T47D (cell line): ENCODE data around the gene LGR6.
A peak's percentile ranks its signal among the peaks of the same experiment; 100 is the strongest.

Experiments
- DNase-seq, 2 experiments: peaks; one replicate each; pipeline versions ENCODE4 v3.0.0 to v3.0.0-alpha.2; 2011 to 2012; ENCODE audit warnings: low read depth in 1 of 2, low spot score in 1 of 2
- JUND ChIP-seq: IDR thresholded peaks from 2 replicates; pipeline ENCODE4 v1.6.1; 2012; ENCODE audit warnings: low read depth
- in situ Hi-C: cut with HindIII; loops from 2 replicates; pipeline ENCODE4 v1.10.0; 2016; ENCODE audit warnings: low sequenced_read_pairs, low pct_unique_long_range_greater_than_20kb

Gene LGR6

DNA sequence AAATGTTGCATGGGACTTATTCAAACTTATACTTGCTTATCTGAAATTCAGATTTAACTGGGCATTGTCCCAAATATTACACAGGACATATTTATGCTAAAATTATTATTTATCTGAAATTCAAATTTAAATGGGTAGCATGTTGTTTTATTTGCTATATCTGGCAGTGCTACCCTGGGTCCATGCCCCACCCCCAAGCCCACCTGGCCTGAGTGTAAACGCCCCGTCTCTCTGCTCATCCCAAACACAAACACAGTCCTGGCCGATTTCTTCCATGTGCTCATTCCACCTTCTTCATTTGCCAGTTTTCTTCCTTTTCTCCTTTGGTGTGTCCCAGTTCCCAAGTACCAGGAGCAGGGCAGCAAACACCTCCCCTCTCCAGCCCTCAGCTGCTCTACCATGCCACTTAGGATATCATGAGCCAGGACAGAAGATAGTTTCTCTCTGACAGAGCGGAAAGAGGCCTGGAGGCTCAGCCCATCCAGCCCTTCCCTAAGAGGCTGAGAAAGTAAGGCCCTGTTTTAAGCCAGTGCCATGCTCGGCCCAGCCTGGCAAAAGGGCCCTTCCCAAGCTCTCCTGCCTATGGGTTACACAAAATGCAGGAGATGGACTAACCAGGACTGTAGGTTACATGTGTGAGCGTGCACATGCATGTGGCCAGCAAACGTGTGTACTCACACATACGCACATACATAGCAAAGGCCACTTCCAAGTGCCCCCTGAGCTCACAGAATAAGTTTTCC is 78.7 kb downstream of the LGR6 start:
- no peak for DNase-seq
- no peak for TF ChIP-seq JUND
- in situ Hi-C loops = no loop called here

DNA sequence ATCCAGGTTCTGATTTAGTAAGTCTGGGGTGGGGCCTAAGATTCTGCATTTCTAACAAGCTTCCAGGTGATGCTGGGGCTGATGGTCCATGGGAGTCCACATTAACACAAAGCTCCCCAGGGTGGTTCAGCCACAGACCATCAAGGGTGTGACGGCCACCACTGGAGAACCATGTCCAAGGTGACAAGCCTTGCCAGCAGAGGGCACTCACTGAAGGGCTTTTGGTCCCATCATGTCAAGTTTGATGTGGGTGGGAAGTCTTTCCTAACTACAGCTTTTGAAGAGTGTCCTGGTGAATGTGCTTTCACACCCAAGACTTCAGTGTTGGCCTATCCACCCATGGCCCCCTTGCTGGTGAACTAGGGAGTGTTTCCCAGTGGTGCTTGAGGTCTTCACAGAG is 81.0 kb downstream of the LGR6 start:
- in situ Hi-C loops = no loop called here
- DNase-seq = peak in 1 of 2 experiments; percentile 57

DNA sequence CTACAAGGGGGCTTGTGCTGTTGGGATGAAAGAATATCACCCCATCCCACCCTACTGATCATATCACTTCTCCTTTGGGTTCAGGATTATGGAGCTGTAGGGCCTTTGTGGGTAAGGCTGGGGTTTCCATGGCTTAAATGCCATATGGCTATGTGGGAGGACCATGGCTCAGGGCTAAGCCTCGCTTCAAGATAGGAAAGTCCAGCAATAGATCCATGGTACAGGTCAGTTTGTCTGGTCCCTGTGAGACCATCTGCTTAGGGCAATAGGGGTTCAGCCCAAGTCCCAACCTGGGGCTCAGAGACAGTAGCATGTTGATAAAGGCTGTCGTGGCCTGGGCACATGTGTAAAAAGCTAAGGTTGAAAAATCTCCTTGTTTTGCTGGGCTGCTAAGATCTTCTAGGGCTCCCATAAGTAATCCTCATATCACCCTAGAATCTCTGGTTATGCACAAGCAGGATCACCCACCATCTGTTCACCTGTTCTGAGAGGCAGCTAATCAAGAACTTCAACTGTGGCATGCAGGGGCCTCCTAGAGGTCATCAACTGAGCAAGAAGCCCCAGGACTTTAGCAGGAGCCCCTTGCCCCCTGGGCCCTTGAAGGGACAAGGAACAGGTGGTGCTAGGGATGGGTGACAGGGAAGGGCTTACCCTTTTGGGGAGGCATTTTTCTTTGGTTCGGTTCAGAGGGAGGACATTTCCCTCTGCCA is 81.6 kb downstream of the LGR6 start:
- DNase-seq = no peak
- no peak for TF ChIP-seq JUND
- in situ Hi-C loops = no loop called here

More for the DNA sequence above, 81.0 kb downstream of the LGR6 start:
- no peak for TF ChIP-seq JUND

DNA sequence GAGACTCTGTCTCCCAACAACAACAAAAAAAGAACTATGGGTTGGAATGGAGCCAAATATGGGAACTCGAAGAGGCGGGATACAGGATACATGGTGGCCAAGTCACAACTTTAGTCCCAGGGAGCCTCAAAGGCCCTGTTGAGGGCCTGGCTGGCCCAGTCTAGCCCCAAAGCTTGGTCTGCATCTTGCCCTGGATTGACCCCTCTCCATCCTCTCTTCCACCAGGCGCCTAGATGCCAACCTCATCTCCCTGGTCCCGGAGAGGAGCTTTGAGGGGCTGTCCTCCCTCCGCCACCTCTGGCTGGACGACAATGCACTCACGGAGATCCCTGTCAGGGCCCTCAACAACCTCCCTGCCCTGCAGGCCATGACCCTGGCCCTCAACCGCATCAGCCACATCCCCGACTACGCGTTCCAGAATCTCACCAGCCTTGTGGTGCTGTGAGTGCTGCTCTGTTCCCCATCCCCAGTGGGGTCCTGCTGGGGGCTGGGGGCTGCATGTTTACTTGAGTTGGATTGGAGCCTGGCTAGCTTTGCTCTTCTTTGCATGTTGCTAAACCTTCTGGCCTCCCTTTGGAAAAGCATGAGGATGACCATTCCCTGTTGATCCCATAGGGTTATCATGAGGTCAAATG is 82.6 kb downstream of the LGR6 start:
- DNase-seq = no peak
- in situ Hi-C loops = no loop called here
- no peak for TF ChIP-seq JUND

DNA sequence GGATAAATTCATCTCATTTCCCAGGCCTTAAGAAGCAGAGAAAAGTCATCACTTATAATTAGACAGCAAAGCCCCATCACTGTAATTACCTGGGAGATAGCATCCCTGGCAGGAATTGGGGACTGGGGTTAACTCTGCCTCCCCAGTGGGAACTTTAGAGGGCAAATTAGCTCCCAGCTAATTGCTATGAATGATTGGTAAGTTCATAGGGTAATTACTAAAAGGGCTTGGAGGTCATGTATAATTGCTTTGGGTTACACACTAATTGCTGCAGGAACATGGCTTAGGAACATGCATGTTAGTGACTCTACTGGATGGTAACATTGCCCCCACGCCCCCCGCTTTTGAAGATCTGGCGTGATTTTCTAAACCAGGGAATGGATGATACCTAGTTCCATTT is 83.3 kb downstream of the LGR6 start:
- TF ChIP-seq JUND = no peak
- no peak for DNase-seq
- in situ Hi-C loops = no loop called here

DNA sequence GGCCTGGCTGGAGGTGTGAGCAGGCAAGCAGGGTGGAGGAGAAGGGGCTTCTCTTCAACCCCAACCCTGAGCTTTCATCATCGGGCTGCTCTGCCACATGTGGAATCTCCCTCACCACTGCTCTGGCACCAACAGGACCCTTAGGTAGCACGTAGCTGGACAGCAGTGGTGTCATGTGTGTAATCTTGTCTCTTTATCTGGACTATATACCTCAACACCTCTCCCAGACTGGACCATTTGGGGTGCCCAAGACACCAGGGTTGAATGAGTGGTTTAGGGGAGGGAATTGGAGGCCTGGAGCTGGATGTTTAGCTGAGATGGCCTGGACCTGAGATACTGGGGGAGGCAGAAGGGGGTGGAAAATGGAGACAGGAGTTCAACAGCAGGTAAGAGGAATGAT is 85.2 kb downstream of the LGR6 start:
- no peak for TF ChIP-seq JUND
- no peak for DNase-seq
- in situ Hi-C loops = no loop called here

DNA sequence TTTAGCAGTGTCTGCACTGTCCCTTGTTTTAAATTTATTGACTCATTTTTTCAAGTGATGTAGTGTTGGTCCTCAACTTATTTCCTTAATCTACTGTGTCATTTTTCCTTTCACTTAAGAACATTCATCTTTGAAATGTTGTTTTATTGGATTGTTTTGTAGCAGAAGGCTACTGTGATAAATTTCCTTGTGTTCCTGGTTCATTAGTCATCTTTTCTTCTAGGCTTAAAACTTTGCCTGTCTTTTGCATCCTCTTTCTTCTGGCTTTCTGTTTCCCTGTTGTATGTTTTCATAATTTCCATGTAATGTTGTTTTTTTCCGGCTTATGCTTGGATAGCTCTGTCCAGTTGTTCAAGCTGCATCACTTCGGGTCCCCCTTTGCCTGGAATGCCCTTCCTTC is 86.2 kb downstream of the LGR6 start:
- in situ Hi-C loops = no loop called here
- no peak for DNase-seq
- no peak for TF ChIP-seq JUND

- DNase-seq = no peak
- no peak for TF ChIP-seq JUND
- in situ Hi-C loops = no loop called here
Observed at GRCh38 chr1:202280595-202280994, 87.0 kb downstream of the LGR6 start.

GRCh38 chr1:202281316-202282024 is 87.9 kb downstream of the LGR6 start:
- in situ Hi-C loops = no loop called here
- DNase-seq = no peak
- no peak for TF ChIP-seq JUND

- no peak for TF ChIP-seq JUND
- DNase-seq = no peak
- in situ Hi-C loops = no loop called here
Observed at GRCh38 chr1:202282025-202282371, 88.4 kb downstream of the LGR6 start.

DNA sequence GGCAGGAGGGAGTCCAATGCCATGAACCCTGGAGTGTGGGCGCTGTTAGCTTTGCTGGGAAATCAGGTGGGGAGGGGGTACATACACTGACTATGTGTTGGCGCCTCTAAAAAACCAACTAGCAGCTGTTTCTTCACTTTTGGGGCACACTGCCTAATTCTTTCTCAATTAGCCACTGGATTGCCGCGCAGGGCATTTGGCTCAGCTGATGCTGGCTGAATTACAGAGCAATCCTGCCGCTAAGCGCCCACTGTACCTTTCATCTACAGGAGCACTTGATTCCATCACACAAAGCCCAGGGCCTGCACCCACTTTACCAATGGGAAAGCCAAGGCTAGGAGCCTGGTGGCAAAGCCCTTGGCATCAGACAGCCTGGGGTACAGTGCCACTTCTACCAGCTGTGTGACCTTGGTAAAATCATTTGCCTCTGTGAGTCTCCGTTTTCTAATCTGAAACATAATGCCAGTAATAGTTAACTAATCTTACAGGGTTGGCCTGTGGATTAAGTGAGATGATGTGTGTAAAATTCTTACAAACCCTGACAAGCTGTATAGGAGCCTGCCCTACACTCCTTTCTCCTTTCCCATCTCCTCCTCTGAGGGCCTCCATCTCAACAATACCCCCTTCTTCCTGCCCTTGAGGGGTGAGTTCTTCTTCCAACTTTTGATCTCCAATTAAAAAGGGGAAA is 89.1 kb downstream of the LGR6 start:
- no peak for DNase-seq
- no peak for TF ChIP-seq JUND

DNA sequence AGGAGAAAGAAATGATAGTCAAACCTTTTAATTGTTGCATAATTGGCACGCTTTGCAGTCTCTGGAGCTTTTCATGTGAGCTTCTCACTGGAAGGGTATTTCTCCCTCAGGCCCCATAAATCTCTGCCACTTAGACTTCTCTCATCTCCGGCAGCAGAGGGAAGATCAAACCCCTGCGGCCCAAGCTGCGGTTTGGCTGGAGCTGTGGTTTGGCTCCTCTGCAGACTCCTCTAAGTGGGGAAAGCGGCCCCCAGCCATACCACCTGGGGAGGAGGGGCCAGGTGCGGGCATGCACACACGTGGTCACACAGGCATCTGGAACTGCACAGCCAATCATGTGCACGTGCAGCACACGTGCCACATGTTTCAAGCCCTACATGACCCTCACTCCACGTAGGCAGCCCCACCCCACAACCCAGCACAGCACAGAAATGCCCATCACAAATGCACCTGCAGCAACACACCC is 89.8 kb downstream of the LGR6 start:
- no peak for TF ChIP-seq JUND
- peak in 1 of 2 experiments; percentile 40 for DNase-seq
- in situ Hi-C loops = no loop called here

More for the DNA sequence above, 89.1 kb downstream of the LGR6 start:
- in situ Hi-C loops = no loop called here
